K562 (cell line): ENCODE data around the gene ZNF213. TPM values are rescaled to one million over a fixed set of nuclear protein-coding genes. Genes with fewer than 3 reads are reported as not detected.

ENCODE experiments used
- FOXM1 ChIP-seq, 2 experiments: fragments of 450-650 bp in 1 of 2; sonication (generic) in 1 of 2; formaldehyde crosslinking in 1 of 2; IDR thresholded peaks; 2 replicates each; pipeline versions ENCODE4 v1.6.1 to v1.9.0; 2017 to 2022; ENCODE audit warnings: low read depth in 2 of 2, mild to moderate bottlenecking in 2 of 2, missing genetic modification reagents in 1 of 2, moderate library complexity in 1 of 2
- FUS ChIP-seq: fragments of 200-400 bp; formaldehyde crosslinking; optimal IDR thresholded peaks from 2 replicates; pipeline ENCODE3; 2017; ENCODE audit warnings: low read depth, low read length
- HCFC1 ChIP-seq: IDR thresholded peaks from 2 replicates; pipeline ENCODE4 v1.6.1; 2012; ENCODE audit warnings: low read depth, low read length, improper control_type of control experiment
- POLR2A ChIP-seq: fragments of 450-650 bp; conservative IDR thresholded peaks from 2 replicates; pipeline ENCODE4 v1.6.1; 2016
- POLR2G ChIP-seq: fragments of 200-400 bp; formaldehyde crosslinking; IDR thresholded peaks from 2 replicates; pipeline ENCODE4 v1.6.1; 2017; ENCODE audit warnings: low read depth, mild to moderate bottlenecking, antibody characterized with exemption, low read length, moderate library complexity
- SP2 ChIP-seq: IDR thresholded peaks from 2 replicates; pipeline ENCODE4 v1.6.1; 2011; ENCODE audit warnings: mild to moderate bottlenecking, low read depth, low read length, moderate library complexity; ENCODE audit not compliant: poor library complexity, severe bottlenecking; ENCODE audit errors: extremely low read depth
- THRAP3 ChIP-seq: fragments of 450-650 bp; IDR thresholded peaks from 2 replicates; pipeline ENCODE4 v1.6.1; 2016; ENCODE audit warnings: mild to moderate bottlenecking, inconsistent platforms, borderline replicate concordance
- ZNF398 ChIP-seq: fragments of 250-450 bp; sonication (Bioruptor Pico); IDR thresholded peaks from 2 replicates; pipeline ENCODE4 v1.8.0; 2021; ENCODE audit warnings: moderate library complexity, mild to moderate bottlenecking, inconsistent platforms
- ZNF41 ChIP-seq: fragments of 250-450 bp; sonication (Bioruptor Pico); conservative IDR thresholded peaks from 2 replicates; pipeline ENCODE4 v1.4.0; 2020; ENCODE audit warnings: mild to moderate bottlenecking
- ZNF589 ChIP-seq: fragments of 200-800 bp; sonication (Bioruptor generic); IDR thresholded peaks from 2 replicates; pipeline ENCODE4 v1.6.1; 2016; ENCODE audit warnings: low read depth, missing genetic modification characterization, missing compliant biosample characterization
- ZNF609 ChIP-seq: sonication (generic); formaldehyde crosslinking; IDR thresholded peaks from 2 replicates; pipeline ENCODE4 v1.8.1; 2023; ENCODE audit warnings: missing genetic modification reagents, mild to moderate bottlenecking, borderline replicate concordance
- polyA plus RNA-seq, 8 experiments: library from polyadenylated mRNA; depleted of rRNA in 4 of 8; stranded (reverse) in 5 of 8; unstranded in 3 of 8; fragments of >200 nt; fragmentation: Nextera tagmentation in 2 of 8; fragmentation: Illumina TruSeq in 1 of 8; extraction: Ambion mirVana in 2 of 8; extraction: Trizol in 1 of 8; gene quantifications; 2 replicates each; pipeline versions ENCODE4 v1.2.1 to v1.2.3, GENCODE V29; 2011 to 2014; ENCODE audit warnings: inconsistent platforms in 1 of 8, missing spikeins in 1 of 8
- total RNA-seq, 7 experiments: library from RNA; depleted of rRNA in 6 of 7; stranded (reverse); fragments of >200 nt in 6 of 7; fragmentation: Illumina TruSeq in 2 of 7; extraction: Trizol in 2 of 7; gene quantifications; 2 replicates each; pipeline versions ENCODE4 v1.2.1 to v1.2.3, GENCODE V29; 2011 to 2021; ENCODE audit warnings: low replicate concordance in 1 of 7
- TF ChIP-seq, protein P1 (sequence below): fragments of 450-650 bp; IDR thresholded peaks from 2 replicates; pipeline ENCODE4 v1.7.0; 2016; ENCODE audit warnings: borderline replicate concordance
- TF ChIP-seq, protein P2 (sequence below): fragments of 250-450 bp; sonication (Bioruptor Pico); IDR thresholded peaks from 2 replicates; pipeline ENCODE4 v1.8.0; 2022; ENCODE audit warnings: inconsistent platforms
- TF ChIP-seq, protein P3 (sequence below): IDR thresholded peaks from 2 replicates; pipeline ENCODE4 v1.6.1; 2011; ENCODE audit not compliant: insufficient read length; ENCODE audit errors: extremely low read depth

Gene ZNF213
- total and polyA plus RNA-seq, 9 of the 15 experiments (the other 6 are each of a cell fraction or from before 2014, with no cell fraction given) = 0.49 to 10.0 (median 1.8) TPM

DNA sequence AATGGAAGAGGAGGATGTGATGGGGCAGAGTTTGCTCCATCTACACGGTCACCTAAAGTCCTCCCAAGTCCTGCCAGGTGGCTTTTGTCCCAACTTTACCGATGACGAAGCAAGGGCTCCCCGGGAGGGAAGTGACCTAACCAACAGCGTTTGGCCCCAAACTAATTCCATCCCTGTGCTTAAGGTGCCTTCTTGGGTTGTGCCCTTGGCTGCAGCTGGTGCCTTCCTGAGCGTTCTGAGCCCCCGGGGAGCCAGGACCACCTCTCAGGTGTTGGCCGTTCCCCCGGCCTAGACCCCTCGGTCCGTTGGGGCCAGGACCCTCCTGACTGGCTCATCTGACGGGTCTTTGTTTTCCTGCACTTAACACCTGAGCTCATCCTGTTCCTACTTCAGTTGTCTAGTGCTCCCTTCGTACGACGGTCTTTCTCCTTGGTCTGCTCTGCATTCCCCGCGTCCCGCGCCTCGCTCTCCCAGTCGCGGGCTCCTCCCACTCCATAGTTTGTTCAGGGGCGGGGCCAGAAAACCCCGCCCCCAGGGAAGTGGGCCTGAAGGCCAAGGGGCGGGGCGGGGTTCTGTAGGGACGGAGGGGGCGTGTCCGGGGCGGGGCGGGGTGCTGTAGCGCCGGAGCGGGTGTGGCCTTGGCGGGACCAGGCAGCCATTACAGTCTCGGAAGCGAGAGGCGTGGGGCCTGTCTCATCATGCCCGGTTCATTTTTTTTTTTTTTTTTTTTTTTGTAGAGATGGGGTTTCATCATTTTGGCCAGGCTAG is 34.9 kb upstream of the ZNF213 start (continued):
- TF ChIP-seq FOXM1 (IDR thresholded peaks at IDR 0.05; ENCODE audit: low read depth) = no peak
- no peak for TF ChIP-seq FOXM1 (CRISPR knock-in tag; IDR thresholded peaks at IDR 0.05; ENCODE audit: low read depth)
- peak; percentile 61; the same call in 1 of the 2 replicates for TF ChIP-seq POLR2G
- TF ChIP-seq FUS = no peak
- TF ChIP-seq SP2 = no peak
- TF ChIP-seq, protein P1, sequence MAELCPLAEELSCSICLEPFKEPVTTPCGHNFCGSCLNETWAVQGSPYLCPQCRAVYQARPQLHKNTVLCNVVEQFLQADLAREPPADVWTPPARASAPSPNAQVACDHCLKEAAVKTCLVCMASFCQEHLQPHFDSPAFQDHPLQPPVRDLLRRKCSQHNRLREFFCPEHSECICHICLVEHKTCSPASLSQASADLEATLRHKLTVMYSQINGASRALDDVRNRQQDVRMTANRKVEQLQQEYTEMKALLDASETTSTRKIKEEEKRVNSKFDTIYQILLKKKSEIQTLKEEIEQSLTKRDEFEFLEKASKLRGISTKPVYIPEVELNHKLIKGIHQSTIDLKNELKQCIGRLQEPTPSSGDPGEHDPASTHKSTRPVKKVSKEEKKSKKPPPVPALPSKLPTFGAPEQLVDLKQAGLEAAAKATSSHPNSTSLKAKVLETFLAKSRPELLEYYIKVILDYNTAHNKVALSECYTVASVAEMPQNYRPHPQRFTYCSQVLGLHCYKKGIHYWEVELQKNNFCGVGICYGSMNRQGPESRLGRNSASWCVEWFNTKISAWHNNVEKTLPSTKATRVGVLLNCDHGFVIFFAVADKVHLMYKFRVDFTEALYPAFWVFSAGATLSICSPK = no peak
- TF ChIP-seq ZNF609 (CRISPR knock-in tag) = no peak
- TF ChIP-seq, protein P2, sequence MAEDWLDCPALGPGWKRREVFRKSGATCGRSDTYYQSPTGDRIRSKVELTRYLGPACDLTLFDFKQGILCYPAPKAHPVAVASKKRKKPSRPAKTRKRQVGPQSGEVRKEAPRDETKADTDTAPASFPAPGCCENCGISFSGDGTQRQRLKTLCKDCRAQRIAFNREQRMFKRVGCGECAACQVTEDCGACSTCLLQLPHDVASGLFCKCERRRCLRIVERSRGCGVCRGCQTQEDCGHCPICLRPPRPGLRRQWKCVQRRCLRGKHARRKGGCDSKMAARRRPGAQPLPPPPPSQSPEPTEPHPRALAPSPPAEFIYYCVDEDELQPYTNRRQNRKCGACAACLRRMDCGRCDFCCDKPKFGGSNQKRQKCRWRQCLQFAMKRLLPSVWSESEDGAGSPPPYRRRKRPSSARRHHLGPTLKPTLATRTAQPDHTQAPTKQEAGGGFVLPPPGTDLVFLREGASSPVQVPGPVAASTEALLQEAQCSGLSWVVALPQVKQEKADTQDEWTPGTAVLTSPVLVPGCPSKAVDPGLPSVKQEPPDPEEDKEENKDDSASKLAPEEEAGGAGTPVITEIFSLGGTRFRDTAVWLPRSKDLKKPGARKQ (CRISPR knock-in tag) = no peak
- TF ChIP-seq, protein P3, sequence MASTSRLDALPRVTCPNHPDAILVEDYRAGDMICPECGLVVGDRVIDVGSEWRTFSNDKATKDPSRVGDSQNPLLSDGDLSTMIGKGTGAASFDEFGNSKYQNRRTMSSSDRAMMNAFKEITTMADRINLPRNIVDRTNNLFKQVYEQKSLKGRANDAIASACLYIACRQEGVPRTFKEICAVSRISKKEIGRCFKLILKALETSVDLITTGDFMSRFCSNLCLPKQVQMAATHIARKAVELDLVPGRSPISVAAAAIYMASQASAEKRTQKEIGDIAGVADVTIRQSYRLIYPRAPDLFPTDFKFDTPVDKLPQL = no peak
- no peak for TF ChIP-seq ZNF41 (CRISPR knock-in tag)
- TF ChIP-seq POLR2A = peak; percentile 64
- TF ChIP-seq ZNF398 (CRISPR knock-in tag) = no peak
- TF ChIP-seq HCFC1 = no peak
- TF ChIP-seq ZNF589 (CRISPR knock-in tag) = no peak
- TF ChIP-seq THRAP3 = no peak
